ENCODE data around the gene ZNF14. TPM values are rescaled to one million over a fixed set of nuclear protein-coding genes. Genes with fewer than 3 reads are reported as not detected.

Gene ZNF14
- total and polyA plus RNA-seq, 2 of the 13 experiments (the other 11 are each of a cell fraction or from before 2014, with no cell fraction given): 1.9 to 6.2 TPM

DNA sequence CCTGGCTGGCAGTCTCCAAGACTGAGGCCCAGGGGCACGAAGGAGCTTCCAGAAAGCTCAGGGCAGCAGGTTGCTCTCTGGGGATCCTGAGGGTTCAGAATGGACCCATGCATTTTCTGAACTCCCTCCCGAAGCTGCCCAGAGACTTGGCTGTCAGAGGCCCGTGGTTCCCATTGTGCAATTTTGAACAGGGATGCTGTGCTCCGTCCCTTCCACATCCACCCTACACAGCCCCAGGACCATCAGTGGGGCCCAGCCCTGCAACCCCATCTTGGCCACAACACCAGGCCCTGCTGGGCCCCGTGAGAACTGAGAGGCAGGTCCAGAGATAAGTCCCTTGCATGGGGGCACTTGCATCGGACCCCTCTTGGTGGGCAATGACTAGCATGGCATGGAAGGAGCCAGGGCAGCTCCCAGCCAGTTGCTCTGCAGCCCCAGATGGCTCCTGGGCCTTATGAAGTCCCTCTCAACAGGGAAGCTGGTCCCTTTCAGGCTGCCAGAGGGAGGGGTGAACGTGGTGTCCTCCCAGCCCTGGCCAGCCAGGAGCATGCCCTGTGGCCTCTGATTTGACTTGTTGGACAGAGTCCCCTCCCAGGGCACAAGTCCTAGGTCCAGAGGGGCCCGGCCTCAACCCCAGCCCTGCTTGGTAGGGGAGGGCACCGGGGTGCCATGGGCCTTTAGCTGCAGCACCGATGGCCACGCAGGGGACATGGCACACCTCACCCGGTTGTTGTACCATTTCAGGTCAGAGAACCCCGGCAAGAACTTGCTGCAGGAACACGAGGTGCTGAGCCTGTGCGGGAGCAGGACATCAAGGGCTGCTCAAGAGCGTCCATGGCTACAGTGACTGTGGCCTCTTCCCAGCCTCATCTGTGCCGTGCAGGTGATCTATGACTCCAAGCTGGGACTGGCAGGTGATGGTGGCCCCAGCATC, 17.3 kb upstream of the ZNF14 start:
- H3K27me3 ChIP-seq (ENCODE audit: control insufficient read depth in 1 of 2, insufficient read depth in 2 of 2, low read length in 2 of 2): peaks cover 4 to 29% of the 10 kb centered on the region in 2 experiments; a peak in 4 of 5 replicates
- FAIRE-seq: no peak
- in situ Hi-C loops (cut with HindIII; ENCODE audit: extremely low pct_ligation_motif_present, low pct_unique_long_range_greater_than_20kb) (no loop called here), intact Hi-C loops (cut with micrococcal nuclease; ENCODE audit: unreplicated experiment) (no loop called here)
- H3K9ac ChIP-seq (ENCODE audit: insufficient read depth, low read depth, low read length): no peak overlapping the region
- CTCF ChIA-PET (ENCODE audit: low intra/inter-chr PET ratio, low total read pairs): no interaction called here
- H2AFZ ChIP-seq (ENCODE audit: low read length): no peak overlapping the region
- H3K4me3 ChIP-seq (replicated peaks in 1 of 3; ENCODE audit: insufficient read depth in 1 of 3, low read depth in 2 of 3, low read length in 3 of 3): no peak overlapping the region
- no peak for DNase-seq (ENCODE audit: low spot score)
- no peaks in the 10 kb centered on the region; the same call in 1 of the 2 replicates for H3K9me3 ChIP-seq (ENCODE audit: low read length)
- H3K79me2 ChIP-seq (ENCODE audit: insufficient read depth, low read length): no peaks in the 10 kb centered on the region
- H3K27ac ChIP-seq (ENCODE audit: extremely low read length, insufficient read depth, low read length): no peak overlapping the region
- POLR2A ChIA-PET: no interaction called here
- whole genome bisulfite sequencing (ENCODE audit: low lambda C conversion rate): 30% methylated on average over 8 of the region's 17 CpGs
- ATAC-seq: no peak
- no peaks in the 10 kb centered on the region for H3K36me3 ChIP-seq (replicated peaks in 1 of 2; ENCODE audit: control insufficient read depth in 1 of 2, insufficient read depth in 2 of 2, low read length in 2 of 2)
- BruUV-seq (replicated peaks): no TSS peak
- H4K20me1 ChIP-seq (ENCODE audit: insufficient read depth, low read length): no peaks in the 10 kb centered on the region
- H3K4me1 ChIP-seq (ENCODE audit: insufficient read depth, low read length): no peaks in the 10 kb centered on the region
- no peak for TF ChIP-seq ZNF562 (CRISPR knock-in tag; IDR thresholded peaks at IDR 0.05; ENCODE audit: borderline replicate concordance)
- TF ChIP-seq, protein P1, sequence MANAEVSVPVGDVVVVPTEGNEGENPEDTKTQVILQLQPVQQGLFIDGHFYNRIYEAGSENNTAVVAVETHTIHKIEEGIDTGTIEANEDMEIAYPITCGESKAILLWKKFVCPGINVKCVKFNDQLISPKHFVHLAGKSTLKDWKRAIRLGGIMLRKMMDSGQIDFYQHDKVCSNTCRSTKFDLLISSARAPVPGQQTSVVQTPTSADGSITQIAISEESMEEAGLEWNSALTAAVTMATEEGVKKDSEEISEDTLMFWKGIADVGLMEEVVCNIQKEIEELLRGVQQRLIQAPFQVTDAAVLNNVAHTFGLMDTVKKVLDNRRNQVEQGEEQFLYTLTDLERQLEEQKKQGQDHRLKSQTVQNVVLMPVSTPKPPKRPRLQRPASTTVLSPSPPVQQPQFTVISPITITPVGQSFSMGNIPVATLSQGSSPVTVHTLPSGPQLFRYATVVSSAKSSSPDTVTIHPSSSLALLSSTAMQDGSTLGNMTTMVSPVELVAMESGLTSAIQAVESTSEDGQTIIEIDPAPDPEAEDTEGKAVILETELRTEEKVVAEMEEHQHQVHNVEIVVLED (CRISPR knock-in tag; IDR thresholded peaks at IDR 0.05; ENCODE audit: borderline replicate concordance): no peak
- TF ChIP-seq, protein P2, sequence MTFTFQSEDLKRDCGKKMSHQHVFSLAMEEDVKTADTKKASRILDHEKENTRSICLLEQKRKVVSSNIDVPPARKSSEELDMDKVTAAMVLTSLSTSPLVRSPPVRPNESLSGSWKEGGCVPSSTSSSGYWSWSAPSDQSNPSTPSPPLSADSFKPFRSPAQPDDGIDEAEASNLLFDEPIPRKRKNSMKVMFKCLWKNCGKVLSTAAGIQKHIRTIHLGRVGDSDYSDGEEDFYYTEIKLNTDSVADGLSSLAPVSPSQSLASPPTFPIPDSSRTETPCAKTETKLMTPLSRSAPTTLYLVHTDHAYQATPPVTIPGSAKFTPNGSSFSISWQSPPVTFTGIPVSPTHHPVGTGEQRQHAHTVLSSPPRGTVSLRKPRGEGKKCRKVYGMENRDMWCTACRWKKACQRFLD (CRISPR knock-in tag; IDR thresholded peaks at IDR 0.05; ENCODE audit: borderline replicate concordance): no peak
- TF ChIP-seq FOXK1 (CRISPR knock-in tag; IDR thresholded peaks at IDR 0.05; ENCODE audit: borderline replicate concordance, low read depth): no peak
- no peak for TF ChIP-seq NFYC (CRISPR knock-in tag; IDR thresholded peaks at IDR 0.05)
- TF ChIP-seq ZFP62 (CRISPR knock-in tag; IDR thresholded peaks at IDR 0.05): no peak
- no peak for TF ChIP-seq HNF4A (CRISPR knock-in tag; IDR thresholded peaks at IDR 0.05)
- no peak for TF ChIP-seq MXI1 (IDR thresholded peaks at IDR 0.05; ENCODE audit: borderline replicate concordance, low read depth, low read length)
- TF ChIP-seq TAF1 (CRISPR knock-in tag; IDR thresholded peaks at IDR 0.05): no peak
- TF ChIP-seq CAMTA2 (CRISPR knock-in tag; IDR thresholded peaks at IDR 0.05; ENCODE audit: borderline replicate concordance): no peak
- TF ChIP-seq ZNF616 (CRISPR knock-in tag; IDR thresholded peaks at IDR 0.05; ENCODE audit: low read depth): no peak
- no peak overlapping the region for H3K4me2 ChIP-seq (ENCODE audit: low read depth, low read length)
